OCI-LY7 (cell line): ENCODE measurements around the gene TRRAP.

Experiments
- EZH2phosphoT487 ChIP-seq: fragments of 200-600 bp; sonication (generic); IDR thresholded peaks from 2 replicates; pipeline ENCODE4 v1.6.1; 2018; ENCODE audit warnings: low read depth, borderline replicate concordance, mild to moderate bottlenecking, mixed run types, antibody characterized with exemption, low read length, moderate library complexity, mixed read lengths
- TF ChIP-seq, protein P1 (sequence below): fragments of 200-600 bp; sonication (generic); conservative IDR thresholded peaks from 2 replicates; pipeline ENCODE4 v1.5.1; 2014; ENCODE audit warnings: mild to moderate bottlenecking, antibody characterized with exemption, low read length, moderate library complexity, mixed read lengths

DNA sequence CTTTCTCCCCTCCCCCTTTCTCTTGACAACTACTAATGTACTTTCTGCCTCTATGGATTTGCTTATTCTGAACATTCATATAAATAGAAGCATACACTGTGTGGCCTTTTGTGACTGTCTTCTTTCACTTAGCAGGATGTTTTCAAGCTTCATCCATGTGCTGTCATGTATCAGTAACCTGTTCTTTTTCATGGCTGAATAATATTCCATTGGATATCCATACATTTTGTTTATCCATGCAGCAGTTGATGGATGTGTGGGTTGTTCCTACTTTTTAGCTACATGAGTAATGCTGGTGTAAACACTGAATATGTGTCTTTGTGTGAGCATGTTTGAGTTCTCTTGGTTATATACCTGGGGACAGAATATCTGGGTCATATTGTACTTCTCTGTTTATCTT lies 107.6 kb downstream of the TRRAP start:
- TF ChIP-seq, protein P1, sequence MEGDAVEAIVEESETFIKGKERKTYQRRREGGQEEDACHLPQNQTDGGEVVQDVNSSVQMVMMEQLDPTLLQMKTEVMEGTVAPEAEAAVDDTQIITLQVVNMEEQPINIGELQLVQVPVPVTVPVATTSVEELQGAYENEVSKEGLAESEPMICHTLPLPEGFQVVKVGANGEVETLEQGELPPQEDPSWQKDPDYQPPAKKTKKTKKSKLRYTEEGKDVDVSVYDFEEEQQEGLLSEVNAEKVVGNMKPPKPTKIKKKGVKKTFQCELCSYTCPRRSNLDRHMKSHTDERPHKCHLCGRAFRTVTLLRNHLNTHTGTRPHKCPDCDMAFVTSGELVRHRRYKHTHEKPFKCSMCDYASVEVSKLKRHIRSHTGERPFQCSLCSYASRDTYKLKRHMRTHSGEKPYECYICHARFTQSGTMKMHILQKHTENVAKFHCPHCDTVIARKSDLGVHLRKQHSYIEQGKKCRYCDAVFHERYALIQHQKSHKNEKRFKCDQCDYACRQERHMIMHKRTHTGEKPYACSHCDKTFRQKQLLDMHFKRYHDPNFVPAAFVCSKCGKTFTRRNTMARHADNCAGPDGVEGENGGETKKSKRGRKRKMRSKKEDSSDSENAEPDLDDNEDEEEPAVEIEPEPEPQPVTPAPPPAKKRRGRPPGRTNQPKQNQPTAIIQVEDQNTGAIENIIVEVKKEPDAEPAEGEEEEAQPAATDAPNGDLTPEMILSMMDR = no peak
- no peak for TF ChIP-seq EZH2phosphoT487
